Activated CD8-positive, alpha-beta T cell treated with anti-CD3 and anti-CD28 coated beads for 36 hours (primary cell): ENCODE results near the gene FNIP2. TPM values are rescaled to one million over a fixed set of nuclear protein-coding genes. Genes with fewer than 3 reads are reported as not detected.
"Not testable (repeated sequence)": the region's sequence is repeated elsewhere in the genome, so short reads cannot be mapped to it uniquely, and the experiment has no call there.

ENCODE experiments used
- ATAC-seq: fragments of 200-7000 bp; cut with Tn5 transposase; one replicate; pipeline ENCODE4 v1.10.0; 2021; ENCODE audit warnings: mild to moderate bottlenecking, moderate library complexity
- CTCF ChIA-PET: fragments of 350-600 bp; sonication (Branson Sonifier 250); formaldehyde crosslinking; loops from one replicate; lab custom pipeline; 2021; ENCODE audit warnings: antibody characterized with exemption; lab: Charles Lee
- POLR2A ChIA-PET: fragments of 350-600 bp; sonication (Branson Sonifier 250); formaldehyde crosslinking; loops from one replicate; lab custom pipeline; 2021; ENCODE audit warnings: antibody characterized with exemption; lab: Charles Lee
- DNase-seq: peaks from one replicate; pipeline ENCODE4 v3.0.0-alpha.2; 2020
- H3K27ac Mint-ChIP-seq: one replicate; pipeline ENCODE4 v1.8.0; 2021; ENCODE audit warnings: mild to moderate bottlenecking, mixed read lengths
- H3K27me3 Mint-ChIP-seq: one replicate; pipeline ENCODE4 v1.8.0; 2021; ENCODE audit warnings: mixed read lengths
- H3K36me3 Mint-ChIP-seq: one replicate; pipeline ENCODE4 v1.8.0; 2021; ENCODE audit warnings: low read depth, mixed read lengths
- H3K4me1 Mint-ChIP-seq: one replicate; pipeline ENCODE4 v1.8.0; 2021; ENCODE audit warnings: low read depth, mixed read lengths
- H3K4me3 Mint-ChIP-seq: one replicate; pipeline ENCODE4 v1.8.0; 2021; ENCODE audit warnings: mild to moderate bottlenecking, moderate library complexity, mixed read lengths
- H3K9me3 Mint-ChIP-seq: one replicate; pipeline ENCODE4 v1.8.0; 2021; ENCODE audit warnings: mixed read lengths
- intact Hi-C: fragments of 100-400 bp; cut with micrococcal nuclease; formaldehyde crosslinking; loops from one replicate; pipeline ENCODE4 v1.10.0; 2022
- total RNA-seq, 2 experiments: library from RNA; stranded (reverse); gene quantifications; one replicate each; pipeline ENCODE4 v1.2.3, GENCODE V29; 2021
- TF ChIP-seq, protein P1 (sequence below): fragments of 200-600 bp; IDR thresholded peaks from one replicate; pipeline ENCODE4 v1.8.0; 2022; ENCODE audit warnings: antibody characterized with exemption, mild to moderate bottlenecking

The FNIP2 gene
- total RNA-seq, 2 experiments from 2014 or later: 11.2 to 11.7 TPM

DNA sequence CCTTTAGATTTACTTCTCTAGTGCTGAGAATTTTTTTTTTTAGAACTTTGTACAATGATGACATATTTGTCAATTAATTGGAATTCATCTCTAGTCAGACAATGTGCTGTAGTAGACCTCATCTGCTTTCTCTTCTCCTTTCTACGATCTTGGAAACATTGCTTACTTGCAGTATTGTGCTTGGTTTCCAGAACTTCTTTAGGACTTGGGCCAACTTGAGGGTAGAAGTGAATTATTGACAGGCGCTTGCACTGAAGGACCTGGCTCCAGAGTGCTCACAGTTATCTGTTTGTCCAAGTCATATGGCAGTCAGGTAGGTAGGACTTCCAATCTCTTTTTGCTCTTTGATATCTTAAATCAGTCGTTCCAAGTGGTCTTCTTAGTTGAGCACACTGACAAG lies 39.6 kb downstream of the FNIP2 start:
- H3K36me3 Mint-ChIP-seq: no peaks in the 10 kb centered on the region
- POLR2A ChIA-PET: no interaction called here
- DNase-seq: no peak
- intact Hi-C loops: no loop called here
- CTCF ChIA-PET: no interaction called here
- H3K4me1 Mint-ChIP-seq: peaks cover 40% of the 10 kb centered on the region
- ATAC-seq: no peak
- no peak overlapping the region for H3K27ac Mint-ChIP-seq
- TF ChIP-seq, protein P1, sequence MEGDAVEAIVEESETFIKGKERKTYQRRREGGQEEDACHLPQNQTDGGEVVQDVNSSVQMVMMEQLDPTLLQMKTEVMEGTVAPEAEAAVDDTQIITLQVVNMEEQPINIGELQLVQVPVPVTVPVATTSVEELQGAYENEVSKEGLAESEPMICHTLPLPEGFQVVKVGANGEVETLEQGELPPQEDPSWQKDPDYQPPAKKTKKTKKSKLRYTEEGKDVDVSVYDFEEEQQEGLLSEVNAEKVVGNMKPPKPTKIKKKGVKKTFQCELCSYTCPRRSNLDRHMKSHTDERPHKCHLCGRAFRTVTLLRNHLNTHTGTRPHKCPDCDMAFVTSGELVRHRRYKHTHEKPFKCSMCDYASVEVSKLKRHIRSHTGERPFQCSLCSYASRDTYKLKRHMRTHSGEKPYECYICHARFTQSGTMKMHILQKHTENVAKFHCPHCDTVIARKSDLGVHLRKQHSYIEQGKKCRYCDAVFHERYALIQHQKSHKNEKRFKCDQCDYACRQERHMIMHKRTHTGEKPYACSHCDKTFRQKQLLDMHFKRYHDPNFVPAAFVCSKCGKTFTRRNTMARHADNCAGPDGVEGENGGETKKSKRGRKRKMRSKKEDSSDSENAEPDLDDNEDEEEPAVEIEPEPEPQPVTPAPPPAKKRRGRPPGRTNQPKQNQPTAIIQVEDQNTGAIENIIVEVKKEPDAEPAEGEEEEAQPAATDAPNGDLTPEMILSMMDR: no peak
- no peak overlapping the region for H3K4me3 Mint-ChIP-seq
- no peaks in the 10 kb centered on the region for H3K9me3 Mint-ChIP-seq
- no peaks in the 10 kb centered on the region for H3K27me3 Mint-ChIP-seq

DNA sequence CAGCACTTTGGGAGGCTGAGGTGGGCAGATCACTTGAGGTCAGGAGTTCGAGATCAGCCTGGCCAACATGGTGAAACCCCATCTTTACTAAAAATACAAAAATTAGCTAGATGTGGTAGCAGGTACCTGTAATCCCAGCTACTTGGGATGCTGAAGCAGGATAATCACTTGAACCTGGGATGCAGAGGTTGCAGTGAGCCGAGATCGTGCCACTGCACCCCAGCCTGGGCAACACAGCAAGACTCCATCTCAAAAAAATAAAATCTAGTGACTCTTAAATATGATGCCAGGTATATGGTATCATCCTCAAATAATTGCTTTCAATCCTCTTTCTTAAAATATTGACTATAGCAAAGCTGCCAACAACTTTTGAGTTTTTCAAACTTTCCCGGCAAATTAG lies 40.4 kb downstream of the FNIP2 start:
- H3K4me3 Mint-ChIP-seq, DNase-seq, intact Hi-C loops, POLR2A ChIA-PET, H3K27ac Mint-ChIP-seq, H3K27me3 Mint-ChIP-seq, H3K36me3 Mint-ChIP-seq, ATAC-seq, H3K9me3 Mint-ChIP-seq: not testable (repeated sequence)
- H3K4me1 Mint-ChIP-seq: peaks cover 40% of the 10 kb centered on the region
- CTCF ChIA-PET: interaction anchor here (1.0 to 1.4 kb wide), 3 partner anchors 13 to 48 kb away, joined by 3 to 5 read pairs (median 3); no protein-coding TSS in a partner anchor

DNA sequence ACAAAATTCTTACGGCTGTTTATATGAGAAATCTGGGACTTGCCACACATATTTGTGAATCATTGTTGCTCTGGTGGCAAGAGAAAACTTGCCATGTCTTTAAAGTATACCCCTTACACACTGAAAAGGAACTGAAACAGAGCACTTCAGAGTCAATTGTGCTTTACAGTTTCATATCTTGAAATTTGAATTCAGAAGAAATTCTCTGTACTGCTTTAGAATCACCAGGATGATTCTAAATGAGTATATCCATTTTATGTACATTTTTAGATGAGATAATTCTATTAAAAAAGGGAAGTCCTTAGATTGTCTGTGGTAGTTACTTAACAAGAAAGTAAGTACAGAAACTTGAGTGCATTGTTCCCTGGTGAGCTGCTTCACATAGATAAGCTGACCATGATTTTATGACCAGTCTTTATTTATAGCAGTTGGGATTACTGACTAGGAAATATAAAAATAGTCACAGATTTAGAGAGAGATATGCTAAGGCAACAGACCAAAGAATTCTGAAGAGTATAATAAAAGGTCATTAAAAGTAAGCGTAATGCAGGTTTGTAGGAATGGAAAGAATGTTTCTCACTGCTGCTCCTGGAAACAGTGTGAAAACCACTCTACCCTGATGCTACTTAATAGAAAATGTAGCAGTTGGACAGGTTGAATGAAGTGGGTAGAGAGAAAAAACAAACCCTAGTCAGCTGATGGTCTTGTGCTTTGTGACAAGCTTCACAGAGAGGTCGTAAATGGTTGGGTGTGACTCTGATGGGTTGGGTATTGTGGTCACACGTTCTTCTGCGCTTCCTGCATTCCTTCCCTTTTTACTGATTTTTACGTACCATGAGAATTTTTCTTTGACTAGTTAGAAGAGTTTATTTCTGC lies 41.0 kb downstream of the FNIP2 start:
- Mint-ChIP-seq H3K36me3 (no peaks in the 10 kb centered on the region), H3K9me3 (no peaks in the 10 kb centered on the region), H3K4me1 (peaks cover 43% of the 10 kb centered on the region), H3K27me3 (no peaks in the 10 kb centered on the region), H3K4me3 (peak overlapping the region; percentile 61), H3K27ac (peak overlapping the region; percentile 76)
- ATAC-seq (peak; percentile 82), DNase-seq (peak; percentile 33)
- TF ChIP-seq, protein P1: no peak
- intact Hi-C loops: loop anchor here (5.0 kb wide), 1 partner anchor 38 kb away; no protein-coding TSS in a partner anchor
- ChIA-PET CTCF (interaction anchor here (1.0 to 2.6 kb wide), 5 partner anchors 12 to 392 kb away, joined by 3 to 8 read pairs (median 5); no protein-coding TSS in a partner anchor), POLR2A (interaction anchor here (0.7 kb wide), 1 partner anchor 86 kb away, joined by 3 read pairs; the partner anchor contains the start of gene PPID)

DNA sequence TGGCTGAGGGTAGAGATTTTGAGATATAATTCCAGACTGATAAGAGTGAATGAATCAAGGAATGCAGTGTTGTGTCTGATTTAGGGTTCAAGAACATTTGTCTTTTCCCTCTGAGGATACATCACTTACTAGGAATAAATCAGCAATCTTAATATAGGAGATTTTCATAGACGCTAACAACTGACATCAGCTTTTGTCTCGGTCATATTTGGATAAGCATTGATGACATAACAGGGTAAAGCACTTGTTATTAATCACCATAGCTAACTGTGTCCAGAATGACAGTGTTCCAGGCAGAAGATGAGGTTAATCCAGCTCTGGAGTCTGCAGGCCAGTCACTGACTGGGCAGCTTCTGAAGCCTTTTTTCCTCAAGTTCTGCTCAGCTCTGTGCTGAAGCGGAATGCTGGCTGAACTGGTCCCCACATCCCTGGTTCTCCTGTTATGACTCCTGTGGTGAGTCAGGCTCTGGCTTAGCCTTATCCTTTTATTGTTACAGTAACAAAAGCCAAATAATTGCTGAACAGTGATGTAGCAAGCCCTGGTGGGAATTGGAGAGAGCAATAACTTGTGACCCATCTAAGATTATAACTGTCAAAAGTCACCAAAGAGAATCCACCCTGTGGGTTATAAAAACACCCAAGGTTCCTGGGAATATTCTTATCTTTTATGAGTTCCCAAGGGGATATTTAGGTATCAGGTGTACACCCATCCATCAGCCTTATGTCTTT lies 41.8 kb downstream of the FNIP2 start:
- POLR2A ChIA-PET: no interaction called here
- Mint-ChIP-seq H3K4me1 (peaks cover 46% of the 10 kb centered on the region), H3K36me3 (no peaks in the 10 kb centered on the region), H3K27ac (peak overlapping the region; percentile 76), H3K27me3 (no peaks in the 10 kb centered on the region), H3K4me3 (peak overlapping the region; percentile 61), H3K9me3 (no peaks in the 10 kb centered on the region)
- intact Hi-C loops: loop anchor here (5.0 kb wide), 1 partner anchor 38 kb away; no protein-coding TSS in a partner anchor
- peak; percentile 31 for ATAC-seq
- CTCF ChIA-PET: interaction anchor here (1.4 to 2.6 kb wide), 4 partner anchors 13 to 391 kb away, joined by 3 to 8 read pairs (median 5); no protein-coding TSS in a partner anchor
- DNase-seq: peak; percentile 6
- TF ChIP-seq, protein P1: no peak

DNA sequence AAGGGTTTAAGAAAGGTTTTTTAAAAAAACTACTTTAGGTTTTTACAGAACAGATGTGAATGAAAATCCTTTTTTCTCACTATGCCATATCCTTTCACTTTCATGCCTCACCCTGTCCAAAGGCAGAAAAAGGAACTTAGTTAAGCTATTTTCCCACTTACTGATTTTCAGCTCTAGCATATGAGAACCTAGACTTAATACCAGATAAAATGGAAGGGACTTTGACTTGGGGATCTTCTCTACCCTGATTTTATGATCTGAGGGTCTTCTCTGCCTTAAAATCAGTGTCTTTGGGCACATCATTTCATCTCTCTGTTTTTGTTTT lies 42.4 kb downstream of the FNIP2 start:
- H3K27me3 Mint-ChIP-seq: no peaks in the 10 kb centered on the region
- H3K4me3 Mint-ChIP-seq: peak overlapping the region; percentile 61
- CTCF ChIA-PET: interaction anchor here (1.2 to 2.6 kb wide), 3 partner anchors 12 to 391 kb away, joined by 5 to 8 read pairs (median 5); no protein-coding TSS in a partner anchor
- peaks cover 46% of the 10 kb centered on the region for H3K4me1 Mint-ChIP-seq
- DNase-seq (no peak), ATAC-seq (no peak)
- no peaks in the 10 kb centered on the region for H3K36me3 Mint-ChIP-seq
- intact Hi-C loops: loop anchor here (5.0 kb wide), 1 partner anchor 39 kb away; no protein-coding TSS in a partner anchor
- POLR2A ChIA-PET: interaction anchor here (0.6 kb wide), 1 partner anchor 59 kb away, joined by 3 read pairs; no protein-coding TSS in a partner anchor
- no peak overlapping the region for H3K27ac Mint-ChIP-seq
- H3K9me3 Mint-ChIP-seq: no peaks in the 10 kb centered on the region
- TF ChIP-seq, protein P1: no peak
